Mesendoderm (in vitro differentiated cells): Measurements from ENCODE around the gene C10orf88.
"Not testable (repeated sequence)": the region's sequence is repeated elsewhere in the genome, so short reads cannot be mapped to it uniquely, and the experiment has no call there.

Experiments
- DNase-seq: peaks from one replicate; pipeline ENCODE4 v3.0.0; 2013
- H2AK5ac ChIP-seq: 2 replicates; pipeline ENCODE4 v1.6.1; 2013; ENCODE audit warnings: low read length, inconsistent platforms
- H2BK120ac ChIP-seq: 2 replicates; pipeline ENCODE4 v1.6.1; 2013; ENCODE audit warnings: low read depth, mild to moderate bottlenecking, low read length, moderate library complexity, mixed read lengths
- H2BK15ac ChIP-seq: replicated peaks from 2 replicates; pipeline ENCODE4 v1.6.1; 2013; ENCODE audit warnings: low read depth, mild to moderate bottlenecking, moderate library complexity
- H2BK5ac ChIP-seq: 2 replicates; pipeline ENCODE4 v1.6.1; 2013; ENCODE audit warnings: low read length, inconsistent platforms
- H3K18ac ChIP-seq: 2 replicates; pipeline ENCODE4 v1.6.1; 2013; ENCODE audit warnings: mild to moderate bottlenecking, low read length, mixed read lengths
- H3K23ac ChIP-seq: one replicate; pipeline ENCODE4 v1.6.1; 2013; ENCODE audit warnings: low read length
- H3K27ac ChIP-seq: 2 replicates; pipeline ENCODE4 v1.5.1; 2013; ENCODE audit warnings: low read depth, mild to moderate bottlenecking, inconsistent platforms, low read length, moderate library complexity
- H3K27me3 ChIP-seq: 2 replicates; pipeline ENCODE4 v1.6.1; 2013; ENCODE audit warnings: low read length, control low read depth, mild to moderate bottlenecking, inconsistent platforms; ENCODE audit not compliant: insufficient read depth, poor library complexity
- H3K36me3 ChIP-seq: 2 replicates; pipeline ENCODE4 v1.6.1; 2013; ENCODE audit warnings: low read length, inconsistent platforms; ENCODE audit not compliant: control insufficient read depth, insufficient read depth
- H3K4ac ChIP-seq: one replicate; pipeline ENCODE4 v1.6.1; 2013; ENCODE audit warnings: low read depth, mild to moderate bottlenecking, low read length, moderate library complexity
- H3K4me1 ChIP-seq: 2 replicates; pipeline ENCODE4 v1.6.1; 2013; ENCODE audit warnings: low read depth, low read length, inconsistent platforms; ENCODE audit not compliant: control insufficient read depth
- H3K4me2 ChIP-seq: 2 replicates; pipeline ENCODE4 v1.6.1; 2013; ENCODE audit warnings: low read length
- H3K4me3 ChIP-seq: 2 replicates; pipeline ENCODE4 v1.5.1; 2013; ENCODE audit warnings: mild to moderate bottlenecking, low read length
- H3K56ac ChIP-seq: one replicate; pipeline ENCODE4 v1.6.1; 2013; ENCODE audit warnings: low read length
- H3K79me1 ChIP-seq: 2 replicates; pipeline ENCODE4 v1.6.1; 2013; ENCODE audit warnings: low read length, inconsistent platforms
- H3K79me2 ChIP-seq: 2 replicates; pipeline ENCODE4 v1.6.1; 2013; ENCODE audit warnings: mild to moderate bottlenecking, low read length; ENCODE audit not compliant: control insufficient read depth, insufficient read depth
- H3K9ac ChIP-seq: 2 replicates; pipeline ENCODE4 v1.6.1; 2013; ENCODE audit warnings: low read length, inconsistent platforms
- H4K5ac ChIP-seq: one replicate; pipeline ENCODE4 v1.6.1; 2013; ENCODE audit warnings: low read length
- H4K8ac ChIP-seq: one replicate; pipeline ENCODE4 v1.6.1; 2013; ENCODE audit warnings: low read depth, mild to moderate bottlenecking, control low read depth, low read length, moderate library complexity
- WGBS: extraction: QIAGEN DNeasy Blood & Tissue Kit; methylation state at CpG from one replicate; pipeline ENCODE4 v1.1.7; 2013; ENCODE audit warnings: low lambda C conversion rate, missing lambda C conversion rate; ENCODE audit not compliant: insufficient coverage; ENCODE audit errors: extremely low coverage; 5-methylcytosine and 5-hydroxymethylcytosine counted together

The C10orf88 gene

GRCh38 chr10:122910310-122910709 is 43.7 kb downstream of the C10orf88 start, which contains the start of gene FAM24A:
TSS of gene FAM24A (plus strand) at chr10:122910610. CDS start at chr10:122911635, 1,025 bp downstream.
- H4K5ac ChIP-seq = no peak within 1 kb of the TSS
- no peak within 1 kb of the TSS for H3K18ac ChIP-seq
- no peak for DNase-seq
- H3K27me3 ChIP-seq = no peaks in the 10 kb centered on the region
- no peak within 1 kb of the TSS for H3K4me3 ChIP-seq
- H3K4ac ChIP-seq = no peak within 1 kb of the TSS
- no peak within 1 kb of the TSS for H4K8ac ChIP-seq
- no CpG with 5 or more reads among the region's 1 CpG for WGBS
- H3K56ac ChIP-seq = no peak within 1 kb of the TSS
- H3K9ac ChIP-seq = no peak within 1 kb of the TSS
- H3K79me1 ChIP-seq = no peaks in the 10 kb centered on the region
- H3K36me3 ChIP-seq = no peaks in the 10 kb centered on the region
- no peak within 1 kb of the TSS for H3K23ac ChIP-seq
- H2BK15ac ChIP-seq = no peak within 1 kb of the TSS
- no peak within 1 kb of the TSS for H3K27ac ChIP-seq
- H3K79me2 ChIP-seq = no peaks in the 10 kb centered on the region
- no peak within 1 kb of the TSS for H2BK120ac ChIP-seq
- no peak within 1 kb of the TSS for H3K4me2 ChIP-seq
- no peak within 1 kb of the TSS for H2BK5ac ChIP-seq
- no peak within 1 kb of the TSS for H2AK5ac ChIP-seq
- H3K4me1 ChIP-seq = no peaks in the 10 kb centered on the region

GRCh38 chr10:122903861-122904260 is 50.2 kb downstream of the C10orf88 start:
- H3K4me1 ChIP-seq, H3K36me3 ChIP-seq, H2AK5ac ChIP-seq, DNase-seq, H3K27ac ChIP-seq, H2BK120ac ChIP-seq, H2BK15ac ChIP-seq, H4K5ac ChIP-seq, H3K23ac ChIP-seq, H3K79me2 ChIP-seq, H3K4me2 ChIP-seq, H3K9ac ChIP-seq, H3K27me3 ChIP-seq, H2BK5ac ChIP-seq, H3K4me3 ChIP-seq, H4K8ac ChIP-seq, H3K56ac ChIP-seq, H3K4ac ChIP-seq, H3K79me1 ChIP-seq, H3K18ac ChIP-seq: not testable (repeated sequence)
- WGBS = no CpG with 5 or more reads among the region's 4 CpGs

GRCh38 chr10:122894261-122894944 is 59.6 kb downstream of the C10orf88 start:
- no peak for DNase-seq
- no peak overlapping the region for H3K9ac ChIP-seq
- no peak overlapping the region for H2BK120ac ChIP-seq
- H3K18ac ChIP-seq = no peak overlapping the region
- no peak overlapping the region for H2BK15ac ChIP-seq
- no peaks in the 10 kb centered on the region for H3K79me2 ChIP-seq
- H3K23ac ChIP-seq = no peak overlapping the region
- H3K56ac ChIP-seq = no peak overlapping the region
- H2BK5ac ChIP-seq = no peak overlapping the region
- H3K4ac ChIP-seq = no peak overlapping the region
- no peak overlapping the region for H3K27ac ChIP-seq
- no peak overlapping the region for H4K8ac ChIP-seq
- H3K4me1 ChIP-seq = no peaks in the 10 kb centered on the region
- no peak overlapping the region for H3K4me3 ChIP-seq
- no peak overlapping the region for H4K5ac ChIP-seq
- no peaks in the 10 kb centered on the region for H3K36me3 ChIP-seq
- H3K4me2 ChIP-seq = no peak overlapping the region
- WGBS = no CpG with 5 or more reads among the region's 5 CpGs
- no peaks in the 10 kb centered on the region for H3K27me3 ChIP-seq
- H3K79me1 ChIP-seq = no peaks in the 10 kb centered on the region
- no peak overlapping the region for H2AK5ac ChIP-seq

GRCh38 chr10:122884166-122884565 is 69.9 kb downstream of the C10orf88 start:
- Histone ChIP-seq H4K8ac (no peak overlapping the region), H3K4me1 (peaks cover 2% of the 10 kb centered on the region), H3K79me2 (no peaks in the 10 kb centered on the region), H3K27me3 (no peaks in the 10 kb centered on the region), H3K4me2 (no peak overlapping the region), H4K5ac (no peak overlapping the region), H3K4me3 (no peak overlapping the region), H3K9ac (no peak overlapping the region), H2AK5ac (no peak overlapping the region), H3K27ac (no peak overlapping the region), H3K56ac (no peak overlapping the region), H3K36me3 (no peaks in the 10 kb centered on the region), H3K18ac (no peak overlapping the region), H2BK15ac (no peak overlapping the region), H2BK120ac (no peak overlapping the region), H3K4ac (no peak overlapping the region), H3K79me1 (no peaks in the 10 kb centered on the region), H3K23ac (no peak overlapping the region), H2BK5ac (no peak overlapping the region)
- no peak for DNase-seq
- WGBS = no CpG with 5 or more reads among the region's 1 CpG

- Histone ChIP-seq H3K56ac (no peak overlapping the region), H3K4ac (no peak overlapping the region), H3K36me3 (no peaks in the 10 kb centered on the region), H3K4me1 (peaks cover 2% of the 10 kb centered on the region), H3K27ac (no peak overlapping the region), H2BK15ac (no peak overlapping the region), H2BK120ac (no peak overlapping the region), H2AK5ac (no peak overlapping the region), H3K4me3 (no peak overlapping the region), H3K27me3 (no peaks in the 10 kb centered on the region), H4K8ac (no peak overlapping the region), H3K4me2 (no peak overlapping the region), H2BK5ac (no peak overlapping the region), H3K18ac (no peak overlapping the region), H4K5ac (no peak overlapping the region), H3K79me2 (no peaks in the 10 kb centered on the region), H3K79me1 (no peaks in the 10 kb centered on the region), H3K23ac (no peak overlapping the region), H3K9ac (no peak overlapping the region)
- no peak for DNase-seq
Observed at GRCh38 chr10:122882766-122883165, 71.3 kb downstream of the C10orf88 start.
